GM12878 (cell line): Measurements from ENCODE around the gene TNFAIP8L3. TPM values are rescaled to one million over a fixed set of nuclear protein-coding genes. Genes with fewer than 3 reads are reported as not detected.

Experiments
- ATAC-seq: fragments of 200-7000 bp; cut with Tn5 transposase; 3 replicates; pipeline ENCODE4 v1.9.1; 2020; ENCODE audit warnings: mild to moderate bottlenecking, moderate library complexity
- BruUV-seq: library from RNA; stranded (reverse); fragments of 400-500 nt; replicated peaks from 2 replicates; lab custom pipeline; 2021; lab: Mats Ljungman, UMichigan
- CTCF ChIA-PET: fragments of 300-600 bp; sonication (Branson Sonifier 250); formaldehyde crosslinking; extraction: SDS; loops from one replicate; lab custom pipeline; 2021; ENCODE audit warnings: inconsistent platforms; lab: Yijun Ruan, JAX
- POLR2A ChIA-PET: fragments of 350-600 bp; formaldehyde crosslinking; extraction: SDS; loops from one replicate; lab custom pipeline; 2021; ENCODE audit warnings: inconsistent platforms; lab: Charles Lee
- RAD21 ChIA-PET: fragments of 300-600 bp; sonication (Branson Sonifier 250); formaldehyde crosslinking; loops from one replicate; lab custom pipeline; 2023; ENCODE audit warnings: antibody characterized with exemption; ENCODE audit not compliant: unreplicated experiment; lab: Charles Lee
- SMC1A ChIA-PET: fragments of 300-600 bp; sonication (Branson Sonifier 250); formaldehyde crosslinking; loops from one replicate; lab custom pipeline; 2023; ENCODE audit not compliant: unreplicated experiment, uncharacterized antibody; lab: Charles Lee
- DNase-seq: peaks from one replicate; pipeline ENCODE4 v3.0.0-alpha.2; 2011; ENCODE audit warnings: low read depth, low spot score
- FAIRE-seq: peaks from 3 replicates; lab custom pipeline; 2011; peaks lifted over from hg19 to GRCh38; lab: Jason Lieb, UNC
- H2AFZ ChIP-seq: 2 replicates; pipeline ENCODE4 v1.6.0; 2011; ENCODE audit warnings: low read depth, low read length, control low read depth; ENCODE audit not compliant: control insufficient read depth
- H3K27ac ChIP-seq: 2 replicates; pipeline ENCODE4 v1.5.1; 2011; ENCODE audit warnings: control low read depth; ENCODE audit not compliant: control insufficient read depth, insufficient read depth
- H3K27me3 ChIP-seq, 2 experiments: replicated peaks in 1 of 2; 2 replicates each; pipeline versions ENCODE4 v1.6.0 to v1.6.1; 2011; ENCODE audit warnings: low read length in 1 of 2; ENCODE audit not compliant: control insufficient read depth in 2 of 2, insufficient read depth in 2 of 2
- H3K36me3 ChIP-seq, 2 experiments: 2 replicates each; pipeline ENCODE4 v1.5.1; 2011; ENCODE audit warnings: low read length in 1 of 2; ENCODE audit not compliant: control insufficient read depth in 2 of 2, insufficient read depth in 2 of 2
- H3K4me1 ChIP-seq: 2 replicates; pipeline ENCODE4 v1.6.1; 2011; ENCODE audit warnings: mild to moderate bottlenecking, low read length, moderate library complexity, mixed read lengths; ENCODE audit not compliant: control insufficient read depth, insufficient read depth
- H3K4me2 ChIP-seq: 2 replicates; pipeline ENCODE4 v1.6.0; 2011; ENCODE audit warnings: control low read depth; ENCODE audit not compliant: control insufficient read depth, insufficient read depth
- H3K4me3 ChIP-seq: fragments of 200-600 bp; sonication (generic); 2 replicates; pipeline ENCODE4 v1.5.1; 2016
- H3K79me2 ChIP-seq: 2 replicates; pipeline ENCODE4 v1.6.0; 2011; ENCODE audit warnings: low read length; ENCODE audit not compliant: control insufficient read depth, insufficient read depth
- H3K9ac ChIP-seq: 2 replicates; pipeline ENCODE4 v1.8.0; 2011; ENCODE audit warnings: low read length, control low read depth, mixed read lengths; ENCODE audit not compliant: control insufficient read depth, insufficient read depth
- H3K9me3 ChIP-seq: replicated peaks from 3 replicates; pipeline ENCODE4 v1.5.1; 2011; ENCODE audit warnings: mild to moderate bottlenecking, low read length; ENCODE audit not compliant: control insufficient read depth, insufficient read depth
- H4K20me1 ChIP-seq: 2 replicates; pipeline ENCODE4 v1.6.0; 2011; ENCODE audit not compliant: control insufficient read depth, insufficient read depth
- ETV6 ChIP-seq, 2 experiments: fragments of 450-650 bp in 1 of 2; IDR thresholded peaks in 1 of 2; conservative IDR thresholded peaks in 1 of 2; 2 replicates each; pipeline ENCODE4 v1.6.1; 2014; ENCODE audit warnings: antibody characterized with exemption in 1 of 2, borderline replicate concordance in 1 of 2, low read depth in 1 of 2, mild to moderate bottlenecking in 1 of 2, moderate library complexity in 1 of 2
- NR2F1 ChIP-seq: fragments of 450-650 bp; conservative IDR thresholded peaks from 2 replicates; pipeline ENCODE4 v1.6.1; 2017; ENCODE audit warnings: mild to moderate bottlenecking
- PKNOX1 ChIP-seq: fragments of 450-650 bp; IDR thresholded peaks from 2 replicates; pipeline ENCODE4 v1.6.1; 2016; ENCODE audit warnings: mild to moderate bottlenecking
- SP1 ChIP-seq: IDR thresholded peaks from one replicate; pipeline ENCODE4 v1.6.1; 2011; ENCODE audit warnings: low read depth, low read length
- STAT1 ChIP-seq: fragments of 450-650 bp; conservative IDR thresholded peaks from 2 replicates; pipeline ENCODE4 v1.6.1; 2014; ENCODE audit warnings: antibody characterized with exemption, mild to moderate bottlenecking
- ZBTB11 ChIP-seq: fragments of 450-650 bp; formaldehyde crosslinking; IDR thresholded peaks from 2 replicates; pipeline ENCODE4 v1.5.0; 2022; ENCODE audit warnings: mild to moderate bottlenecking, missing genetic modification characterization
- in situ Hi-C: fragments of 300-500 bp; cut with MboI; formaldehyde crosslinking; loops from 9 replicates; pipeline ENCODE4 v1.14.3; 2018; ENCODE audit warnings: mixed read lengths
- intact Hi-C: fragments of 100-400 bp; cut with micrococcal nuclease; formaldehyde crosslinking; loops from one replicate; pipeline ENCODE4 v1.14.2; 2022; ENCODE audit not compliant: unreplicated experiment
- polyA plus RNA-seq, 11 experiments: library from polyadenylated mRNA; depleted of rRNA in 4 of 11; unstranded in 6 of 11; stranded (reverse) in 5 of 11; fragments of >200 nt; fragmentation: Nextera tagmentation in 4 of 11; fragmentation: Illumina TruSeq in 1 of 11; extraction: Ambion mirVana in 4 of 11; extraction: Trizol in 1 of 11; gene quantifications; 1 replicate in 1 of 11; 2 replicates in 10 of 11; pipeline versions ENCODE4 v1.2.1 to v1.2.3, GENCODE V29; 2011 to 2016; ENCODE audit warnings: inconsistent platforms in 2 of 11, missing spikeins in 2 of 11, low read depth in 1 of 11
- total RNA-seq, 4 experiments: library from RNA; depleted of rRNA in 3 of 4; stranded (reverse); fragments of >200 nt in 3 of 4; fragmentation: Illumina TruSeq in 1 of 4; extraction: Trizol in 1 of 4; gene quantifications; 2 replicates each; pipeline versions ENCODE4 v1.2.1 to v1.2.3, GENCODE V29; 2013 to 2021

TNFAIP8L3 gene
- total and polyA plus RNA-seq, 10 of the 15 experiments (the other 5 are each of a cell fraction or from before 2014, with no cell fraction given): 0.22 TPM; not detected in 9

DNA sequence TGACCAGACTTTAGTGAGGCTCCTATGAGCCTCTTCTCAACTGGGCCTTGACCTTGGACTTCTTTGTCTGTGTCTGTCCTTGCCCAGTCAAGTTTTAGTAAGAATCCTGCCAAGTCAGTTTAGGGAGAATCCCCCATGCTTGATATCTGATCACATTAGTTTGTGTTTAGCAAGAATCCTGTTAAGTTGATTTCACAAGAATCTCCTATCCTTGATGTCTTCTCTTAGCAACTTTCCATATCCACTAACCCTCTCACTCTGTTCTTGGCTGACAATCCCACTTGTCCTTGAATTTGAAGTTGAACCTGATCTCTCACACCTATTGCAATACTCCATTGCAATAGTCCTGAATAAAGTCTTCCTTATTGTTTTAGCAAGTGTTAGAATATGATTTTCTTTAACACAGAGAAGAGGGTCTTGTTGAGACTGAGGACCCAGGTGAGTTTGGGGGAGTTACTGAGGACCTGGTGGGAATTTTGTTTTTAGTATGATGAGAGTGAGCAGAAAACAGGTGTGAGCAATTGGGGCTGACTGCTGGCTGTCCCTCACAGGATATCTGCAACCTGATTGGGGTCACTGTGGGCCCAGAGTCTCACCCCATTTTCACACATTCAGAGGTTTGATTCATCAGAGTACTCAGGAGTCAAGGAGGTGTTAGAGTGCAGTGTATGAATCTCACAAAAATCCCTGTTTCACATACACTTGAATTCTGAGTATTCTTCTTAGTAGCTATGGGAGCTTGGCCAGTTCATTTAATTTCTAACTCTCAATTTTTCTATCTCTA is 39.9 kb upstream of the TNFAIP8L3 start:
- Histone ChIP-seq H3K4me3 (no peak overlapping the region), H2AFZ (no peak overlapping the region), H3K27ac (no peak overlapping the region), H3K27me3 (peaks cover 0 to 1% of the 10 kb centered on the region in 2 experiments; a peak in 2 of 4 replicates), H3K4me2 (no peak overlapping the region), H3K79me2 (no peaks in the 10 kb centered on the region), H3K9ac (no peak overlapping the region), H4K20me1 (no peaks in the 10 kb centered on the region), H3K9me3 (no peaks in the 10 kb centered on the region), H3K4me1 (no peaks in the 10 kb centered on the region; the same call in 1 of the 2 replicates), H3K36me3 (no peaks in the 10 kb centered on the region)
- ChIA-PET CTCF (interaction anchor here (1.0 to 2.0 kb wide), 3 partner anchors 10 to 59 kb away, joined by 3 to 8 read pairs (median 7); no protein-coding TSS in a partner anchor), SMC1A (interaction anchor here (1.0 kb wide), 1 partner anchor 82 kb away, joined by 3 read pairs; no protein-coding TSS in a partner anchor), RAD21 (interaction anchor here (1.2 kb wide), 1 partner anchor 28 kb away, joined by 3 read pairs; no protein-coding TSS in a partner anchor), POLR2A (no interaction called here)
- intact Hi-C loops (no loop called here), in situ Hi-C loops (no loop called here)
- FAIRE-seq (no peak), ATAC-seq (no peak), DNase-seq (no peak)
- TF ChIP-seq STAT1: no peak
- 0 out of 2 replicates have a peak, but pooled peaks have one; percentile 29 for TF ChIP-seq NR2F1
- TF ChIP-seq PKNOX1: peak; percentile 77
- no peak for TF ChIP-seq ZBTB11 (CRISPR knock-in tag)
- no peak for TF ChIP-seq ETV6 (conservative IDR thresholded peaks at IDR 0.05 in 1 of 2, IDR thresholded peaks at IDR 0.05 in 1 of 2; ENCODE audit: borderline replicate concordance in 1 of 2, low read depth in 1 of 2)
- no peak for TF ChIP-seq SP1
- BruUV-seq: no TSS peak
